Measurements from ENCODE around the gene ANO8. TPM values are rescaled to one million over a fixed set of nuclear protein-coding genes. Genes with fewer than 3 reads are reported as not detected.

Gene ANO8
- total and polyA plus RNA-seq, 12 donors = 3.3 to 14.6 (median 8.0) TPM

- no peak for TF ChIP-seq CTCF (IDR thresholded peaks at IDR 0.05)
- Histone ChIP-seq H3K4me3 (peak overlapping the region in 4 of 10 donors; percentile 67 to 92 (median 80)), H3K4me1 (peaks cover 7 to 54% (median 49%) of the 10 kb centered on the region in 9 donors), H3K9me3 (no peaks in the 10 kb centered on the region), H3K27ac (peak overlapping the region in 8 of 10 donors; percentile 46 to 98 (median 92)), H3K27me3 (no peaks in the 10 kb centered on the region), H3K36me3 (peaks cover 0 to 10% (median 0%) of the 10 kb centered on the region in 9 donors)
- DNase-seq (no peak), ATAC-seq (no peak)
- intact Hi-C loops (cut with DNase I) = loop anchor here in 1 of 10 donors (2.0 kb wide), 1 partner anchor 33 kb away; the partner anchor contains the start of gene GTPBP3
- WGBS, 2 donors = 56 to 66% methylated on average over 12 of the region's 12 CpGs
Measured at GRCh38 chr19:17303940-17304267, 30.8 kb downstream of the ANO8 start.

GRCh38 chr19:17303167-17303939 lies 31.3 kb downstream of the ANO8 start, which contains the start of gene ABHD8:
Gene ABHD8 (minus strand): TSS chr19:17303425. CDS start chr19:17301616, 1,809 bp downstream.
- Histone ChIP-seq H3K36me3 (peaks cover 0 to 15% (median 1%) of the 10 kb centered on the region in 9 donors), H3K4me1 (peaks cover 7 to 49% (median 45%) of the 10 kb centered on the region in 9 donors), H3K27me3 (no peaks in the 10 kb centered on the region), H3K9me3 (peaks cover 0 to 2% (median 0%) of the 10 kb centered on the region in 11 donors), H3K27ac (peak within 1 kb of the TSS in 9 of 10 donors; percentile 46 to 98 (median 92)), H3K4me3 (peak within 1 kb of the TSS; percentile 34 to 94 (median 76))
- peak; percentile 96 to 98 for DNase-seq
- intact Hi-C loops (cut with DNase I) = no loop called here
- 2% methylated on average over 52 of the region's 52 CpGs for WGBS, 2 donors
- peak; percentile 81 to 90 (median 86) for ATAC-seq
- peak; percentile 59 to 84 (median 66) for TF ChIP-seq CTCF (IDR thresholded peaks at IDR 0.05)

GRCh38 chr19:17302391-17303166 lies 32.1 kb downstream of the ANO8 start:
- DNase-seq (no peak), ATAC-seq (peak in 1 of 8 donors; percentile 1)
- WGBS, 2 donors = 15% methylated on average over 29 of the region's 29 CpGs
- Histone ChIP-seq H3K36me3 (peaks cover 0 to 19% (median 5%) of the 10 kb centered on the region in 9 donors), H3K27ac (peak overlapping the region in 9 of 10 donors; percentile 46 to 98 (median 89)), H3K27me3 (no peaks in the 10 kb centered on the region), H3K4me3 (peak overlapping the region; percentile 34 to 94 (median 76)), H3K9me3 (peaks cover 0 to 10% (median 0%) of the 10 kb centered on the region in 11 donors), H3K4me1 (peaks cover 7 to 49% (median 44%) of the 10 kb centered on the region in 9 donors)
- intact Hi-C loops (cut with DNase I) = no loop called here
- TF ChIP-seq CTCF (IDR thresholded peaks at IDR 0.05) = no peak

GRCh38 chr19:17300992-17301619 lies 33.5 kb downstream of the ANO8 start:
- no peak for DNase-seq
- no peak for TF ChIP-seq CTCF (IDR thresholded peaks at IDR 0.05)
- intact Hi-C loops (cut with DNase I) = no loop called here

More at GRCh38 chr19:17300992-17301619, 33.5 kb downstream of the ANO8 start:
- 94 to 95% methylated on average over 38 to 51 of the region's 51 CpGs for WGBS, 2 donors
- ATAC-seq = no peak
- Histone ChIP-seq H3K27ac (no peak overlapping the region), H3K4me3 (no peak overlapping the region), H3K36me3 (peaks cover 0 to 25% (median 5%) of the 10 kb centered on the region in 9 donors), H3K4me1 (peaks cover 4 to 39% (median 30%) of the 10 kb centered on the region in 9 donors), H3K27me3 (no peaks in the 10 kb centered on the region), H3K9me3 (peaks cover 0 to 10% (median 0%) of the 10 kb centered on the region in 11 donors)
